NCI-H1105 (cell line): ENCODE measurements around the gene NPC1L1.
"Not testable (repeated sequence)": the region's sequence is repeated elsewhere in the genome, so short reads cannot be mapped to it uniquely, and the experiment has no call there.

ENCODE experiments used
- DNase-seq: peaks from one replicate; lab custom pipeline; 2025; lab: John Stamatoyannopoulos, UW

NPC1L1 gene

GRCh38 chr7:44565795-44566559 lies 24.8 kb upstream of the NPC1L1 start:
- DNase-seq, result no peak

GRCh38 chr7:44565097-44565794 lies 24.1 kb upstream of the NPC1L1 start:
- peak; percentile 31 for DNase-seq

DNA sequence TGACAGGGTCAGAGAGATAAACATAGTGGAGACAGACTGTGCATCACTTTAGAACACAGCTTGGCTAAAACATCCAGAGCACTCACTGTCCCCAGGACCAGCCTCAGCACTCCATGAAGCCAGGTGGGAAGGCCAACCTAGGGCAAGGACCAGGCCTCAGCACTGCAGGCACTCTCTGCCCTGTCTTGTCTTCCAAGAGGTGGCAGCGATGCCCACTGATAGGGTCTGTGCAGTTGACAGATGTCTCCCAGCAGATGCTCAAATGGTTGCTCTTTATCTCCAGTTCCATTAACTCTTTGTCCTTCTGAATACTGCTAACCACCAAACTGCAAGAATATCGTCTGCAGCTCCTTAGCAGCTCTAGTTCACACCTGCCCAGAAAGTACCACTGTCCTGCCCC lies 23.5 kb upstream of the NPC1L1 start:
- DNase-seq, result no peak

DNA sequence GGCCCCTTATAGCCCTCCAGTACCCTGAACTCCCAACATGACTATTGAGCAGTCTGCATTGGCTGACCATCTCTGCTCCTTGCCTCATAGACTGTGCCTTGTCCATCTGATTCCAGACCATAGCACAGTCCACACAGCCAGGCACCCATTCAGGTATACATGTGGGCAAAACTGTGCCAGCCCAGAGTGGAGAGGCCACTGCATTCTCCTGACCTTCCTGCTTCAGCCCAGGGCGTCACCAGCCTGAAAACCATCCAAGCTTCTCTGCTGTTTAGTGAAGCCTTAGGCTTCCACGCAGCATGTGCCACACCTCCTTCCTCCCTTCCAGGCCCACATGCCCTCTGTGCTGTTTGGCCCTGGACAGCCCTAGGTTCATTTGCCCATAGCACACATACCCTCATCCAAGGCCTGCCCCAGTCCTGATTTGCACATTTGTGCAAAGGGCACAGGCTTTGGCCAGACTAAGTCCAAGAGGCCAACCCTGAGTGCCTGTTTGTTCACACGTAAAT lies 22.1 kb upstream of the NPC1L1 start:
- no peak for DNase-seq

DNA sequence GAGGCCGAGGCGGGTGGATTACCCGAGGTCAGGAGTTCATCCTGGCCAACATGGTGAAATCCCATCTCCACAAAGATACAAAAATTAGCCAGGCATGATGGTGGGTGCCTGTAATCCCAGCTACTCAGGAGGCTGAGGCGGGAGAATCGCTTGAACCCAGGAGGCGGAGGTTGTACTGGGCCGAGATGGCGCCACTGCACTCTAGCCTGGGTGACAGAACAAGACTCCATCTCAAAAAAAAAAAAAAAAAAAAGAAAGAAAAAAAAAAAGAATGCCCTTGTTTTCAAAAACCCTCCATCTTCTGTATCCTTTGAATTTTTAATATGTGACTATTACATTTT lies 21.5 kb upstream of the NPC1L1 start:
- not testable (repeated sequence) for DNase-seq

DNA sequence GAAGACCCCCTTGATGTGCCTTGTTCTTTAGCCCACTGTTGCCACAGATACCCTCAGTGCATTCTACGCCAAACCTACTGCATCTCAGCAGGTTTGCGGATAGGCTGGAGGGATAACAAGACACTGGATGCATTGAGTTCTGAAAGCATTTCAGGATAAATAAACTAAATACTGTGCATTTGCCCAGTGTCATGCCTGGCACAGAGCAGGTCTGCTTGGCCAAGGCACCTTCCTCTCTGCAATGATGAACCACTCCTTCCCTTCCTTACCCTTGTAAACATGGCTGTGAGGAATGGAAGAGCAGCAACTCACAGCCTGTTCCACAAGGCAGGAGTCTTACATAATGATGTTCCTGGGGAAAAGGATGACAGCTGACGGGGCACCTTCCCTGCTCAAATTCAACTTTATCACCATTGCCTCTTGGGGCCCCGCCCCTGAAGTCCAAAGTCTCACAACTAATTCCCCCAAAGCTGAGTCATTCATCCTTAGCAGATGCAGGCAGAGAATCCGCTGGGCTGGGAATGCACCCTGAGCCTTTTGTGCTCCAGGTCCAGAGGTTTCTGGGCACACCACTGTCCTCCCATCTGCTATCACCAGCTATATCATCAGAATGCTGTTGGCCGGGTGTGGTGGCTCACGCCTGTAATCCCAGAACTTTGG lies 21.0 kb upstream of the NPC1L1 start:
- DNase-seq, result no peak

- no peak for DNase-seq
Measured at GRCh38 chr7:44561481-44561880, 20.4 kb upstream of the NPC1L1 start.

GRCh38 chr7:44559485-44559884 lies 18.4 kb upstream of the NPC1L1 start:
- no peak for DNase-seq

DNA sequence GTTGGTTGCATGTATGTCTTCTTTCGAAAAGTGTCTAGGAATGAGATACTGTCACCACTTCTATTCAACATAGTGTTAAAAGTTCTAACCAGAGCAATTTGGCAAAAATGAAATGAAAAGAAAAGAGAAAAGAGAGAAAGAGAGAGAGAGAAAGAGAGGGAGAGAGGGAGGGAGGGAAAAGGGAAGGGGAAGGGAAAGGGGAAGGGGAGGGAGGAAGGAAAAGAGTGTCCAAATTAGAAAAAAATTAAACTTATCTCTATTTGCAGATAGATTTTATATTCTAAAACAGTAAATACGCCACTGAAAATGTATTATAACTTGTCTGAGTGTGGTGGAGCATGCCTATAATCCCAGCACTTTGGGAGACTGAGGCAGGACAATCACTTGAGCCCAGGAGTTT lies 16.4 kb upstream of the NPC1L1 start:
- no peak for DNase-seq

- no peak for DNase-seq
Measured at GRCh38 chr7:44555350-44555749, 14.2 kb upstream of the NPC1L1 start.

GRCh38 chr7:44552473-44553005 lies 11.4 kb upstream of the NPC1L1 start:
- not testable (repeated sequence) for DNase-seq

- DNase-seq, result no peak
Measured at GRCh38 chr7:44549457-44549856, 8.3 kb upstream of the NPC1L1 start.

DNA sequence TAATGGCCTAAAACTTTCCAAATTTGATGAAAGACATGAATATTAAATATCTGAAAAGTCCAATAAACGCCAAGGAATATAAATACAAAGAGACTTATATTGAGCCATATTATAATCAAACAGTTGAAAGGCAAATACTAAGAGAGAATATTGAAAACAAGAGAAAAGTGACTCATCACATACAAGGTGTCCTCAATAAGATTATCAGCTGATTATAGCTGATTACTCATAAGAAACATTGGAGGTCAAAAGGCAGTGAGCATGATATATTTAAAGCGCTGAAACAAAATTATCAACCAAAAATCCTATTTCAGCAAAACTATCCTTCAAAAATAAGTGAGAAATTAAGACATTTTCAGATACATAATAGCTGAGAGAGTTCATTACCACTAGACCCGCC lies 7.8 kb upstream of the NPC1L1 start:
- DNase-seq, result no peak

DNA sequence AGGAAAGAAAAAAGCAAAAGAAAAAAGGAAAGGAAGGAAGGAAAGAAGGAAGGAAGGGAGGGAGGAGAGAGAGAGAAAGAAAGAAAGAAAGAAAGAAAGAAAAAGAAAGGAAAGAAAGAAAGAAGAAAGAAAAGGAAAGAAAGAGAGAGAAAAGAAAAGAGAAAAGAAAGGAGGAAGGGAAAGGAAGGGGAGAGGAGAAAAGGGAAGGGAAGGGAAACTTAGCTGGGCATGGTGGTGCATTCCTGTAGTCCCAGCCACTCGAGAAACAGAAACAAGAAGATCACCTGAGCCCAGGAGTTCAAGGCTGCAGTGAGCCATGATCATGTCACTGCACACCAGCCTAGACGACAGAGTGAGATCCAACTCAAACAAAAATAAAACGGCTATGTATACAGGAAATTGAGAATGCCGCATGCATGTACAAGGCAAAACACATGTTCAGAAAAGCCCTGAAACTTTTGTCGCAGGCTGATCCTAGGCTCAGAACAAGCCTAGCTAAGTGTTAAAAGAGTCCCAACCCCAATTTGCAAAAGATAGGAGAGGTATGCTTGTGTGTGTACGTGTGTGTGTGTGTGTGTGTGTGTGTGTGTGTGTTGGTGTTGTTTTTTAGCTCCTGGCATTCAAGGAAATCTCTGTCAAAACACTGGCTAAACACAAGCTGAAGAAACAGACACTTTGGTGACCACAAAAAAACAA lies 6.6 kb upstream of the NPC1L1 start:
- no peak for DNase-seq

DNA sequence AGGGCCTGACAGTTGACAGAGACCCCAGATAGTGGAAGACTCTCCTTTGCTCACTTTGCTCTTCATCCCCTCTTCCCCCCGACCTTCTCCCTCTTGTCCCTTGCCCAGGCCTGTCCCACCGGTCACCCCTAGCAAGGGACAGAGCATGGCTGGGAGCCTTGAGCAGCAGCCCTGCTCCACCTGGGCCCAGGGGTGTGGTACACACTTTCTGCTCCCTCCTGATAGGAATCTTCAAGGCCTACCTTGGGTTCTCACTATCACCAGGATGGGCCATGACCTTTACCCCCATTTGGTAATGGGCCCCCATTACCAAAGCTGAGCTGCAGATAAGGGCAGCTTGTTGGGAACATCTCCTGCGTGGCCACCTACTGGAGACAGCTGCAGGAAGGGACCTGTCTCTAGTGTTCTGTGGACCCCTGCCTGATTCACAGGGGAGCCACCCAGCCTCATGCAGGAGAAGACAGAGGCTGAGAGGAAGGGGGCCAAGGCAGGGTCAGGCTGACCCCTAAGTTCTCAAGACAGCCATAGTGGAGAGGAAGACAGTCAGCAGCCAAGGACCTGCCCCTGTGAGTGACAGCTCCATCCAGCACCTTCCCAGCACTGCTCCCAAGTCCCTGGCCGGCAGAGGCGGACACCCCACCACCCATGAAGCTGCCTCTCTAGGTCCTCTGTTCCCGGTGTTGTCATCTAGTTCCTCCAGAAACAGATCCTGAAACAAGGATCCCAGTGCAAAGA lies 913 bp upstream of the NPC1L1 start:
- no peak for DNase-seq

DNA sequence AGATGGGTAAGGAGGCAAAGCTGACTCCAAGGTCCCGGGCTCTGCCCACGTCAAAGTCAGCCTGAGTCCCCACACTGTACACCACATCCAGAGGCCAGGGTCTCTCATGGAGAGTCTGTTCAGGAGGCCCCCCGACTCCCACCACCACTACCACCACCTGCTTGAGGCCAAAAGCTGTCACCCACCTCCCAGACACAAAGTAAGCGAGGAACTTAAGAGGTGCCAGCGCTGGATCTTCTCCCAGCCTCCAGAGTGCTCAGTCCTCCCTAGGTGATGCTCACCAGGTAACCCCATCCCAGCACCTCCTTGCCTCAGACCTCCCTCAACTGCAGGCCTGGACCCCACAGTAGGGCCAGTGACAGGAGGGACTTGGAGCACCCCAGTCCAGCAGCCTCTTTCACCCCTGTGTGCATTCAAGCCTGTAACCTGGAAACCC lies 520 bp downstream of the NPC1L1 start:
- no peak for DNase-seq

GRCh38 chr7:44539669-44540506 lies 1.2 kb downstream of the NPC1L1 start:
- DNase-seq, result no peak

DNA sequence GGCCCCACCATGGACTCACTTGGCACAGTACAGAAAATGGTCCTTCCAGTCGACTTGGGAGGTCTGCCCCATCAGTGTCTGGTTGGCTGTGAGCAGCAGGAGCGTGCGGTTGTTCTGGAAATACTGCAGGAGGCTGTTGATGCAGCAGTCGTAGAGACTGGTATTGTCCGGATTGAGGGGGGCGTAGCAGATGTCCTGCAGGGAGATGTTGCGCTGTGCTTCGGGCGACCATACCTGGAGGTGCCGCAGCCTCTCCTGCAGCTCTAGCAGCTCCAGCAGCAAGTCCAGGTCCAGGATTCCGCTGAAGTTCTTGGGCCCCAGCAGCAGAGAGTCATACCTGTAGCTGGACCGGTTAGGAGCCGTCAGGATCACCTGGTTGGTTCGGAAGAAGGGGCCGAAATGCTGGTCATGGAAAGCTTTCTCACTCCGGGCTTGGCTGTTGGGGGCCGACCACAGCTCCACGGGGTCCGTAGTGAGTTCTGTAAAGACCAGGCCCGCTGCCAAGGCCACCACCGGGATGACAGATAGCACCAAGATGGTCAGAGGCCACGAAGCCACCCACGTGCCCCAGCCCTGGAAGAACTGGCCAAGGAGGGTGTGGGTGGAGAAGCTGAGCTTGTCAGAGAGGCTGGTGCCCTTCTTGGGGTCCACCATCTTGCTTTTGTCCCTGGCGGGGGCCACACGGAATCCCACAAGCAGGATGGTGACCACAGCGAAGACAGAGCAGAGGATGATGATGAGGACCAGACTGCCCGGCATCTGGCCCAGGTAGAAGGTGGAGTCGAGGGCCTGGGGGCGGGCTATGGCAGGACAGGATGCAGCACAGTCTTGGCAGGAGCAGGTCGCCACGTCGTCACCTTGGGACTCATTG lies 2.1 kb downstream of the NPC1L1 start:
- no peak for DNase-seq

DNA sequence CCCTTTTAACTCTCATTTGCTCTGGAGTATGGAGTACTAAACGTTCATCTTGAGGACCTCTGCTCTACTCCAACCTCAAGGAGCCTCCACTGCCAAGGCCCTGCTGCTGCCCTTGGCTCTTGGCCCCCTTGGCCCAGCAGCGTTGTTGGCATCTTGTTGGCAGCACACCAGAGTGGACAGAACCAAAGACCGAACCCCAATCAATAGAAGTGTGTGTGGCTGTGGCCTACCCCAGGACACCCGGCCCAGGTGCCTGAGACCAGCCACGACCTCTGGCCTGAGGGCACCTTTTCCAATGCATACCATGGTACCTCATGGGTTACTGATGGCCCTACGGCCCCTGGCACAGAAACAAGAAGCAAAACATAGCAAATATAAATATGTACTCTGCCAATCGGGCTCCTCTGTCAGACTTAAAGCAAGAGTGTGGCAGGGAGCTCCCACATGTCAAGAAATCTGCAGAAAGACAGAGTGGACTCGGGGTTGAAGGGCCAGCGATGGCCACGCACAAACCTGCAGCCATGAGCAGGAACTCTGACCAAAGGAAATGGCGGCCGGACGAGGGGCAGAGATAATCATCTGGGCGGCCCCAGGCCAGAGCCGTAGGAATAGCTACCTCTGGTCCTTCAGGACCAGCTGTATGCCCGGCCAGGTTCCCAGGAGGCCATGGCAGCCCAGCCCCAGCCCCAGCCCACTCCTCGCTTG lies 2.9 kb downstream of the NPC1L1 start:
- no peak for DNase-seq
